ENCODE results near the gene MMP25. TPM values are rescaled to one million over a fixed set of nuclear protein-coding genes. Genes with fewer than 3 reads are reported as not detected.

The MMP25 gene
- total RNA-seq, 1 experiment from 2014 or later = 0.80 TPM

GRCh38 chr16:3084969-3085670 lies 38.8 kb downstream of the MMP25 start:
- intact Hi-C loops (cut with micrococcal nuclease; ENCODE audit: unreplicated experiment) = no loop called here
- DNase-seq (ENCODE audit: low spot score) = no peak
- no TSS peak for BruUV-seq (replicated peaks)
- POLR2A ChIA-PET (ENCODE audit: low non-redundant PET) = no interaction called here
- Histone ChIP-seq H3K9me3 (ENCODE audit: low read depth, low read length, poor library complexity, severe bottlenecking) (no peaks in the 10 kb centered on the region), H3K36me3 (ENCODE audit: insufficient read depth, low read length, poor library complexity, severe bottlenecking) (no peaks in the 10 kb centered on the region), H3K4me3 (ENCODE audit: low read depth, low read length, poor library complexity, severe bottlenecking) (no peak overlapping the region), H3K27me3 (replicated peaks; ENCODE audit: insufficient read depth, low read depth, low read length, poor library complexity) (peaks cover 3% of the 10 kb centered on the region), H3K27ac (ENCODE audit: low read depth, low read length, poor library complexity, severe bottlenecking) (no peak overlapping the region), H3K4me1 (ENCODE audit: insufficient read depth, low read length, poor library complexity, severe bottlenecking) (no peaks in the 10 kb centered on the region)
- TF ChIP-seq EZH2 (IDR thresholded peaks at IDR 0.05; ENCODE audit: borderline replicate concordance, low read depth, low read length, poor library complexity, severe bottlenecking) = no peak
- TF ChIP-seq, protein P1, sequence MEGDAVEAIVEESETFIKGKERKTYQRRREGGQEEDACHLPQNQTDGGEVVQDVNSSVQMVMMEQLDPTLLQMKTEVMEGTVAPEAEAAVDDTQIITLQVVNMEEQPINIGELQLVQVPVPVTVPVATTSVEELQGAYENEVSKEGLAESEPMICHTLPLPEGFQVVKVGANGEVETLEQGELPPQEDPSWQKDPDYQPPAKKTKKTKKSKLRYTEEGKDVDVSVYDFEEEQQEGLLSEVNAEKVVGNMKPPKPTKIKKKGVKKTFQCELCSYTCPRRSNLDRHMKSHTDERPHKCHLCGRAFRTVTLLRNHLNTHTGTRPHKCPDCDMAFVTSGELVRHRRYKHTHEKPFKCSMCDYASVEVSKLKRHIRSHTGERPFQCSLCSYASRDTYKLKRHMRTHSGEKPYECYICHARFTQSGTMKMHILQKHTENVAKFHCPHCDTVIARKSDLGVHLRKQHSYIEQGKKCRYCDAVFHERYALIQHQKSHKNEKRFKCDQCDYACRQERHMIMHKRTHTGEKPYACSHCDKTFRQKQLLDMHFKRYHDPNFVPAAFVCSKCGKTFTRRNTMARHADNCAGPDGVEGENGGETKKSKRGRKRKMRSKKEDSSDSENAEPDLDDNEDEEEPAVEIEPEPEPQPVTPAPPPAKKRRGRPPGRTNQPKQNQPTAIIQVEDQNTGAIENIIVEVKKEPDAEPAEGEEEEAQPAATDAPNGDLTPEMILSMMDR (conservative IDR thresholded peaks at IDR 0.05; ENCODE audit: low read depth, low read length) = no peak
- CTCF ChIA-PET = no interaction called here

DNA sequence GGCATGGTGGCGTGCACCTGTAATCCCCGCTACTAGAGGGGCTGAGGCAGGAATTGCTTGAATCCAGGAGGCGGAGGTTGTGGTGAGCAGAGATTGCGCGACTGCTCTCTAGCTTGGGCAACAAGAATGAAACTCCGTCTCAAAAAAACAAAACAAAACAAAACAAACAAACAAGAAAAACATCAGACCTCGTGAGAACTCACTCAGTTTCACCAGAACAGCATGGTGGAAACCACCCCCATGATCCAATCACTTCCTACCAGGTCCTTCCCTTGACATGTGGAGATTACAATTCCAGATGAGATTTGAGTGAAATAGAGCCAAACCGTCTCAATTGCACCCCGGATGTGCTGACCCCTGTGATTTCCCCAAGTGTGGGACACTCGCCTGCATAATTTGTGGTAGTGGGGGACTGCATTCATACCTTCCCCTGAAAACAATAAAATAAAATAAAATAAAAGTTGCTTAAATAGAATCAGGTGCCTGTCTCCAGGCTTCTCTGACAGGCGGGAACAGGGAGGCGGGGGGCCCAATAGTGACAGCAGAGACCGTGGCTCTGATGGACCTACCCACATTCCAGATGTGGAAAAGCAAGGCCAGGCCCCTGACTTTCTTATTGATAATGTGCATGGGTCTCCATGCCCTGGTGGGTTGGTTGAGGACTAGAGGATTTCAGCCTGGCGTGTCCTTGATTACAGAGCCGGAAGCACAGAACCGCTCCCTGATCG lies 39.7 kb downstream of the MMP25 start:
- intact Hi-C loops (cut with micrococcal nuclease; ENCODE audit: unreplicated experiment) = no loop called here
- TF ChIP-seq, protein P1 (conservative IDR thresholded peaks at IDR 0.05; ENCODE audit: low read depth, low read length) = no peak
- TF ChIP-seq EZH2 (IDR thresholded peaks at IDR 0.05; ENCODE audit: borderline replicate concordance, low read depth, low read length, poor library complexity, severe bottlenecking) = no peak
- no peak for DNase-seq (ENCODE audit: low spot score)
- no TSS peak for BruUV-seq (replicated peaks)
- Histone ChIP-seq H3K4me1 (ENCODE audit: insufficient read depth, low read length, poor library complexity, severe bottlenecking) (no peaks in the 10 kb centered on the region), H3K9me3 (ENCODE audit: low read depth, low read length, poor library complexity, severe bottlenecking) (no peaks in the 10 kb centered on the region), H3K4me3 (ENCODE audit: low read depth, low read length, poor library complexity, severe bottlenecking) (no peak overlapping the region), H3K27me3 (replicated peaks; ENCODE audit: insufficient read depth, low read depth, low read length, poor library complexity) (no peaks in the 10 kb centered on the region), H3K36me3 (ENCODE audit: insufficient read depth, low read length, poor library complexity, severe bottlenecking) (no peaks in the 10 kb centered on the region), H3K27ac (ENCODE audit: low read depth, low read length, poor library complexity, severe bottlenecking) (no peak overlapping the region)
- ChIA-PET CTCF (no interaction called here), POLR2A (ENCODE audit: low non-redundant PET) (no interaction called here)

DNA sequence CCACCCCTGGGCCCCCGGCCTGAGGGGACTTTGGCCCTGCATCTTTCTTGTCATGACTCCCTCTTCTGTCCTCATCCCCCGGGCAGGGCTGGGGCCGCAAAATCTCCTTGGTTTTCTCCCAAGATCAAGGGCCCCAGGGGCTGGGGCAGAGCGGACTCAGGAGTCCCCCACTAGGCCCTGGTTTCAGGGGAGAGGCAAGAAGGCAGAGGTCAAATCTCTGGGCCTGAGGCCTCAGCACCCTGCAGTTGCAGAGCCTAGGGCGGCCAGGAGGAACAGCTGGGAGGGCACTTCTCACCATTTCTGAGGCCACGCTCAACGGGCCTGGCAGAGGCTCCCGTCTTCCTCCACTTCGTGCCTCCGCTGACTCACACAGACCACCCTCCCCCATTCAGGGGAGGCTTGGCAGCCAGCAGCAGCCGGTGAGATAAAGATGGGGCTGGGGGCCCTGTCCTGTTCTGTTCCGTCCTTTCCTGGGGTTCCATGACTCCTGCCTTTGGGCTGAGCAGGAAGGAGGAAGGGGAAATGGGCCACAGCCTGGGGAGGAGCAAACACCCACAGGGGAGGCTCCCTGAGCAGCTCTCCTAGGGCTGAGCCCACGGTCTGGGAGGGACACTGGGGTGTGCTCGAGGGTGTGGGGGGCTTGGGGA lies 40.4 kb downstream of the MMP25 start:
- Histone ChIP-seq H3K4me1 (ENCODE audit: insufficient read depth, low read length, poor library complexity, severe bottlenecking) (no peaks in the 10 kb centered on the region), H3K27me3 (replicated peaks; ENCODE audit: insufficient read depth, low read depth, low read length, poor library complexity) (no peaks in the 10 kb centered on the region), H3K4me3 (ENCODE audit: low read depth, low read length, poor library complexity, severe bottlenecking) (no peak overlapping the region), H3K9me3 (ENCODE audit: low read depth, low read length, poor library complexity, severe bottlenecking) (no peaks in the 10 kb centered on the region), H3K27ac (ENCODE audit: low read depth, low read length, poor library complexity, severe bottlenecking) (no peak overlapping the region), H3K36me3 (ENCODE audit: insufficient read depth, low read length, poor library complexity, severe bottlenecking) (no peaks in the 10 kb centered on the region)
- CTCF ChIA-PET = no interaction called here
- POLR2A ChIA-PET (ENCODE audit: low non-redundant PET) = no interaction called here
- intact Hi-C loops (cut with micrococcal nuclease; ENCODE audit: unreplicated experiment) = no loop called here
- DNase-seq (ENCODE audit: low spot score) = no peak
- TF ChIP-seq, protein P1 (conservative IDR thresholded peaks at IDR 0.05; ENCODE audit: low read depth, low read length) = no peak
- TF ChIP-seq EZH2 (IDR thresholded peaks at IDR 0.05; ENCODE audit: borderline replicate concordance, low read depth, low read length, poor library complexity, severe bottlenecking) = no peak
- BruUV-seq (replicated peaks) = no TSS peak

Measured in A673 (cell line).